DND-41 (cell line): Measurements from ENCODE around the gene METTL13.

Source experiments
- EZH2 ChIP-seq: IDR thresholded peaks from 3 replicates; pipeline ENCODE4 v1.6.1; 2012; ENCODE audit warnings: borderline replicate concordance, low read depth, mild to moderate bottlenecking, moderate library complexity, low read length, inconsistent platforms; ENCODE audit not compliant: severe bottlenecking
- TF ChIP-seq, protein P1 (sequence below): IDR thresholded peaks from 2 replicates; pipeline ENCODE4 v1.5.1; 2012; ENCODE audit warnings: borderline replicate concordance, low read length, moderate library complexity, mild to moderate bottlenecking; ENCODE audit not compliant: poor library complexity, severe bottlenecking; ENCODE audit errors: extremely low read depth

- TF ChIP-seq, protein P1, sequence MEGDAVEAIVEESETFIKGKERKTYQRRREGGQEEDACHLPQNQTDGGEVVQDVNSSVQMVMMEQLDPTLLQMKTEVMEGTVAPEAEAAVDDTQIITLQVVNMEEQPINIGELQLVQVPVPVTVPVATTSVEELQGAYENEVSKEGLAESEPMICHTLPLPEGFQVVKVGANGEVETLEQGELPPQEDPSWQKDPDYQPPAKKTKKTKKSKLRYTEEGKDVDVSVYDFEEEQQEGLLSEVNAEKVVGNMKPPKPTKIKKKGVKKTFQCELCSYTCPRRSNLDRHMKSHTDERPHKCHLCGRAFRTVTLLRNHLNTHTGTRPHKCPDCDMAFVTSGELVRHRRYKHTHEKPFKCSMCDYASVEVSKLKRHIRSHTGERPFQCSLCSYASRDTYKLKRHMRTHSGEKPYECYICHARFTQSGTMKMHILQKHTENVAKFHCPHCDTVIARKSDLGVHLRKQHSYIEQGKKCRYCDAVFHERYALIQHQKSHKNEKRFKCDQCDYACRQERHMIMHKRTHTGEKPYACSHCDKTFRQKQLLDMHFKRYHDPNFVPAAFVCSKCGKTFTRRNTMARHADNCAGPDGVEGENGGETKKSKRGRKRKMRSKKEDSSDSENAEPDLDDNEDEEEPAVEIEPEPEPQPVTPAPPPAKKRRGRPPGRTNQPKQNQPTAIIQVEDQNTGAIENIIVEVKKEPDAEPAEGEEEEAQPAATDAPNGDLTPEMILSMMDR, result no peak
- TF ChIP-seq EZH2, result no peak
Observed at GRCh38 chr1:171780583-171781175, 781 bp upstream of the METTL13 start.
